CD14-positive monocyte (primary cell): ENCODE data around the gene PAFAH1B2. TPM values are rescaled to one million over a fixed set of nuclear protein-coding genes. Genes with fewer than 3 reads are reported as not detected.

ENCODE experiments used
- DNase-seq, 3 donors: peaks; one replicate each; pipeline ENCODE4 v3.0.0-alpha.2; 2011 to 2022
- H2AFZ ChIP-seq: 2 replicates; pipeline ENCODE4 v1.6.0; 2012; ENCODE audit warnings: mild to moderate bottlenecking, low read depth, low read length, inconsistent platforms; ENCODE audit not compliant: insufficient read depth, poor library complexity, severe bottlenecking
- H3K27ac ChIP-seq, 2 donors: 1 replicate in 1 of 2; 2 replicates in 1 of 2; pipeline ENCODE4 v1.5.1; 2012 to 2013; ENCODE audit warnings: low read length in 2 of 2, control low read depth in 1 of 2, inconsistent platforms in 1 of 2, low read depth in 1 of 2, mild to moderate bottlenecking in 1 of 2
- H3K27me3 ChIP-seq, 2 donors: one replicate each; pipeline versions ENCODE4 v1.6.0 to v1.6.1; 2011 to 2013; ENCODE audit warnings: low read length in 2 of 2; ENCODE audit not compliant: control insufficient read depth in 2 of 2, insufficient read depth in 2 of 2
- H3K36me3 ChIP-seq, 2 donors: replicated peaks in 1 of 2; 1 replicate in 1 of 2; 2 replicates in 1 of 2; pipeline versions ENCODE4 v1.5.1 to v1.6.1; 2012 to 2013; ENCODE audit warnings: low read length in 2 of 2, control low read depth in 1 of 2, inconsistent platforms in 1 of 2, mild to moderate bottlenecking in 1 of 2; ENCODE audit not compliant: insufficient read depth in 2 of 2, control insufficient read depth in 1 of 2
- H3K4me1 ChIP-seq, 2 donors: 1 replicate in 1 of 2; 2 replicates in 1 of 2; pipeline versions ENCODE4 v1.5.1 to v1.6.1; 2012 to 2013; ENCODE audit warnings: low read length in 2 of 2, control low read depth in 1 of 2, inconsistent platforms in 1 of 2, mild to moderate bottlenecking in 1 of 2, moderate library complexity in 1 of 2; ENCODE audit not compliant: insufficient read depth in 2 of 2, control insufficient read depth in 1 of 2
- H3K4me2 ChIP-seq: replicated peaks from 2 replicates; pipeline ENCODE3; 2012; ENCODE audit warnings: low read length, moderate library complexity, mild to moderate bottlenecking; ENCODE audit not compliant: poor library complexity, severe bottlenecking; ENCODE audit errors: extremely low read depth
- H3K4me3 ChIP-seq, 3 experiments: fragments of 200-600 bp in 1 of 3; sonication (generic) in 1 of 3; replicated peaks in 1 of 3; 1 replicate in 2 of 3; 2 replicates in 1 of 3; pipeline ENCODE4 v1.5.1; 2011 to 2013; ENCODE audit warnings: low read length in 3 of 3, mild to moderate bottlenecking in 3 of 3, control low read depth in 2 of 3, low read depth in 2 of 3, inconsistent platforms in 1 of 3, moderate library complexity in 1 of 3
- H3K79me2 ChIP-seq: 2 replicates; pipeline ENCODE4 v1.6.0; 2012; ENCODE audit warnings: mild to moderate bottlenecking, control low read depth, inconsistent platforms, low read length, moderate library complexity; ENCODE audit not compliant: insufficient read depth
- H3K9ac ChIP-seq: 2 replicates; pipeline ENCODE4 v1.6.0; 2017; ENCODE audit warnings: low read length, mild to moderate bottlenecking; ENCODE audit not compliant: insufficient read depth, poor library complexity, severe bottlenecking
- H3K9me3 ChIP-seq, 2 donors: replicated peaks in 1 of 2; 1 replicate in 1 of 2; 2 replicates in 1 of 2; pipeline versions ENCODE4 v1.5.1 to v1.6.1; 2012 to 2013; ENCODE audit warnings: low read length in 2 of 2, control low read depth in 1 of 2; ENCODE audit not compliant: control insufficient read depth in 1 of 2, insufficient read depth in 1 of 2
- H4K20me1 ChIP-seq: 2 replicates; pipeline ENCODE4 v1.6.0; 2012; ENCODE audit warnings: mild to moderate bottlenecking, low read length, control low read depth, moderate library complexity; ENCODE audit not compliant: insufficient read depth
- H3K27ac Mint-ChIP-seq, 7 donors: one replicate each; pipeline ENCODE4 v1.8.0; 2020; ENCODE audit warnings: mild to moderate bottlenecking in 7 of 7, mixed read lengths in 7 of 7, moderate library complexity in 6 of 7, inconsistent platforms in 2 of 7
- H3K27me3 Mint-ChIP-seq, 3 donors: one replicate each; pipeline ENCODE4 v1.8.0; 2021 to 2022; ENCODE audit warnings: low read depth in 3 of 3, mild to moderate bottlenecking in 3 of 3, mixed read lengths in 3 of 3, moderate library complexity in 3 of 3, inconsistent platforms in 1 of 3
- H3K36me3 Mint-ChIP-seq, 2 donors: one replicate each; pipeline ENCODE4 v1.8.0; 2020; ENCODE audit warnings: mixed read lengths in 2 of 2, inconsistent platforms in 1 of 2, mild to moderate bottlenecking in 1 of 2
- H3K4me1 Mint-ChIP-seq: one replicate; pipeline ENCODE4 v1.8.0; 2020; ENCODE audit warnings: mild to moderate bottlenecking, mixed read lengths
- H3K4me3 Mint-ChIP-seq, 2 donors: one replicate each; pipeline ENCODE4 v1.8.0; 2020; ENCODE audit warnings: mild to moderate bottlenecking in 2 of 2, mixed read lengths in 2 of 2, moderate library complexity in 1 of 2
- H3K9me3 Mint-ChIP-seq, 7 donors: one replicate each; pipeline ENCODE4 v1.8.0; 2020 to 2022; ENCODE audit warnings: mixed read lengths in 7 of 7, mild to moderate bottlenecking in 6 of 7, moderate library complexity in 6 of 7, inconsistent platforms in 2 of 7
- WGBS: methylation state at CpG from one replicate; pipeline ENCODE4 v1.1.5; 2013; ENCODE audit warnings: missing lambda C conversion rate; ENCODE audit not compliant: insufficient coverage; 5-methylcytosine and 5-hydroxymethylcytosine counted together
- intact Hi-C, 2 donors: fragments of 100-400 bp; cut with micrococcal nuclease; formaldehyde crosslinking; loops; one replicate each; pipeline versions ENCODE4 v1.15.0 to v1.15.1; 2023
- polyA plus RNA-seq, 3 donors: library from polyadenylated mRNA; depleted of rRNA in 1 of 3; unstranded in 2 of 3; stranded (reverse) in 1 of 3; fragments of 300-500 nt in 2 of 3; fragments of >200 nt in 1 of 3; fragmentation: Illumina TruSeq in 2 of 3; gene quantifications; 1 replicate in 2 of 3; 2 replicates in 1 of 3; pipeline ENCODE4 v1.2.3, GENCODE V29; 2012 to 2021
- TF ChIP-seq, protein P1 (sequence below): fragments of 200-600 bp; IDR thresholded peaks from one replicate; pipeline ENCODE4 v1.8.0; 2022; ENCODE audit warnings: antibody characterized with exemption, mild to moderate bottlenecking

The PAFAH1B2 gene
- polyA plus RNA-seq, 3 donors = 16.9 to 25.1 (median 23.7) TPM

DNA sequence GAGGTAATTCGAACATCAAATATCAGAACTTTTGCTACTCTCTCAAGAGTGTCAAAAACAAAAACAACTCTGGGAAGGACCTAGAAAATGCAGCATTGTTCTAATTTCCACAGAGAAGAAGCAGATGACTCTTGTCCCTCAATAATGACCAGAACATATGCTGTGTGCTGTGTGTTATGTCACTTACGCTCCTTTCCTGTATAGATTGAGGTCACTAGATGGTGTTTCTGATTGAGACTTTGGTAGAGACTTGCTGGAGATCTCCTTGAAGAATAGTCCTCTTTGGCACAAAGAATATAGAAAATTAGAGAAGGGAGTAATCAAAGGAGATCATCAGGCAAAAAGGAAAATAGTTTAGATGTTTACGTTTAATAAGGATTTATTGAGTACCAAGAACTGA, 43.5 kb upstream of the PAFAH1B2 start:
- 100% methylated on average over 1 of the region's 3 CpGs for WGBS

DNA sequence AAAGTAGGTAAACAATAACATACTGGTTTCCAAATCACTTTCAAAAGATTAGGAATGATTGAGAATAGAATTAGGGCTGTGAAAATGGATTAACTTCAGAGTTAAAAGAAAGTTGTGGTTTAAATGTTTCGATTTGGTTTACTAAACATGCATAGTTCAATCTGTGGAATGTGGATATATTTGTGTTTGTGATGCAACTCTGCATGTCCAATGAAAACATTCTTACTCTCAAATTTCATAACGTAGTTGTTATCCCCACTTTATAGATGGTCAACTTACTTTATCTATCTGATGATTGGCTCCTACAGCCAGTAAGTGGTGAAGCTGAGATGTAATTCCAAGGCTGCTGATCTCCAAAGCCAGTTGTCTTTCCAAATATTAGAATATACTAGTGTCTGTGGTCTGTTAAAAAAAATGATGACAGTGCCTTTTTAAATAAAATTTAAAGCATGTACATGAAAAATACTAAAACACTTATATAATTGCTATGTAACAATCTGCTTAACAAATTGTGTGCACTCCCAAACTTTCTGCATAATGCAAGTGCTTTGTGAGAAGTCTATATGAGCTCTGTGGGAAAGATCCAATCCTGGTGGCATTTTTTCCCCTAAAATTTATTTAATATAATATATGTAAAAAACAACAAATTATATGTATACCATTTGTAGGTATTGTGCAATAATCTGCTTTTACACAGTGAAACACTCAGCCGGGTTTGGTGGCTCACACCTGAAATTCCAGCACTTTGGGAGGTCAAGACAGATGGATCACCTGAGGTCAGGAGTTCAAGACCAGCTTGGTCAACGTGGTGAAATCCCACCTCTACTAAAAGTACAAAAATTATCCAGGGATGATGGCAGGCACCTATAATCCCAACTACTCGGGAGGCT, 36.1 kb upstream of the PAFAH1B2 start:
- no peak overlapping the region for H3K4me2 ChIP-seq
- no peaks in the 10 kb centered on the region for H4K20me1 ChIP-seq
- no peaks in the 10 kb centered on the region for H3K79me2 ChIP-seq
- 92% methylated on average over 2 of the region's 5 CpGs for WGBS
- H3K4me3 ChIP-seq = no peak overlapping the region
- no peak overlapping the region for H3K27ac ChIP-seq
- TF ChIP-seq, protein P1, sequence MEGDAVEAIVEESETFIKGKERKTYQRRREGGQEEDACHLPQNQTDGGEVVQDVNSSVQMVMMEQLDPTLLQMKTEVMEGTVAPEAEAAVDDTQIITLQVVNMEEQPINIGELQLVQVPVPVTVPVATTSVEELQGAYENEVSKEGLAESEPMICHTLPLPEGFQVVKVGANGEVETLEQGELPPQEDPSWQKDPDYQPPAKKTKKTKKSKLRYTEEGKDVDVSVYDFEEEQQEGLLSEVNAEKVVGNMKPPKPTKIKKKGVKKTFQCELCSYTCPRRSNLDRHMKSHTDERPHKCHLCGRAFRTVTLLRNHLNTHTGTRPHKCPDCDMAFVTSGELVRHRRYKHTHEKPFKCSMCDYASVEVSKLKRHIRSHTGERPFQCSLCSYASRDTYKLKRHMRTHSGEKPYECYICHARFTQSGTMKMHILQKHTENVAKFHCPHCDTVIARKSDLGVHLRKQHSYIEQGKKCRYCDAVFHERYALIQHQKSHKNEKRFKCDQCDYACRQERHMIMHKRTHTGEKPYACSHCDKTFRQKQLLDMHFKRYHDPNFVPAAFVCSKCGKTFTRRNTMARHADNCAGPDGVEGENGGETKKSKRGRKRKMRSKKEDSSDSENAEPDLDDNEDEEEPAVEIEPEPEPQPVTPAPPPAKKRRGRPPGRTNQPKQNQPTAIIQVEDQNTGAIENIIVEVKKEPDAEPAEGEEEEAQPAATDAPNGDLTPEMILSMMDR = no peak
- Mint-ChIP-seq H3K4me3 (no peak overlapping the region), H3K9me3 (peaks cover 0 to 15% (median 2%) of the 10 kb centered on the region in 7 donors), H3K27me3 (peaks cover 0 to 2% (median 2%) of the 10 kb centered on the region in 3 donors), H3K36me3 (no peaks in the 10 kb centered on the region), H3K27ac (no peak overlapping the region), H3K4me1 (no peaks in the 10 kb centered on the region)
- no peaks in the 10 kb centered on the region for H3K27me3 ChIP-seq
- DNase-seq = no peak
- no peaks in the 10 kb centered on the region for H3K9me3 ChIP-seq
- H3K4me1 ChIP-seq = no peaks in the 10 kb centered on the region
- H3K9ac ChIP-seq = no peak overlapping the region
- H3K36me3 ChIP-seq = no peaks in the 10 kb centered on the region
- no peak overlapping the region for H2AFZ ChIP-seq
- intact Hi-C loops = loop anchor here in 1 of 2 donors (2.0 to 5.0 kb wide), 2 partner anchors 229 to 311 kb away; no protein-coding TSS in a partner anchor

More for the DNA sequence above, 43.5 kb upstream of the PAFAH1B2 start:
- Histone ChIP-seq H3K27me3 (no peaks in the 10 kb centered on the region), H3K9ac (no peak overlapping the region), H3K79me2 (peaks cover 25% of the 10 kb centered on the region), H3K4me3 (no peak overlapping the region), H3K9me3 (no peaks in the 10 kb centered on the region), H3K36me3 (no peaks in the 10 kb centered on the region), H3K4me1 (peaks cover 21 to 23% of the 10 kb centered on the region in 2 donors), H2AFZ (no peak overlapping the region), H3K4me2 (no peak overlapping the region), H3K27ac (no peak overlapping the region), H4K20me1 (peaks cover 21% of the 10 kb centered on the region)
- Mint-ChIP-seq H3K4me3 (no peak overlapping the region), H3K27me3 (no peaks in the 10 kb centered on the region), H3K9me3 (peaks cover 0 to 2% (median 0%) of the 10 kb centered on the region in 7 donors), H3K36me3 (no peaks in the 10 kb centered on the region), H3K27ac (peak overlapping the region in 2 of 7 donors; percentile 21 to 99), H3K4me1 (peaks cover 27% of the 10 kb centered on the region)
- TF ChIP-seq, protein P1 = no peak
- no peak for DNase-seq
- intact Hi-C loops = no loop called here
